Astrocyte (in vitro differentiated cells and primary cell): ENCODE data around the gene PTPN5. TPM values are rescaled to one million over a fixed set of nuclear protein-coding genes. Genes with fewer than 3 reads are reported as not detected.

Experiments
- DNase-seq: peaks from one replicate; pipeline ENCODE4 v3.0.0-alpha.2; 2010; ENCODE audit warnings: low read depth
- FAIRE-seq: peaks from 2 replicates; lab custom pipeline; 2011; peaks lifted over from hg19 to GRCh38; lab: Jason Lieb, UNC
- H2AFZ ChIP-seq: 2 replicates; pipeline ENCODE4 v1.6.0; 2012; ENCODE audit warnings: low read depth, low read length, inconsistent platforms
- H3K27ac ChIP-seq: 2 replicates; pipeline ENCODE4 v1.5.1; 2011; ENCODE audit warnings: low read depth, low read length, inconsistent platforms
- H3K27me3 ChIP-seq: 2 replicates; pipeline ENCODE4 v1.6.0; 2011; ENCODE audit warnings: low read length, inconsistent platforms; ENCODE audit not compliant: insufficient read depth
- H3K36me3 ChIP-seq: 2 replicates; pipeline ENCODE4 v1.5.1; 2011; ENCODE audit warnings: low read length, inconsistent platforms; ENCODE audit not compliant: insufficient read depth
- H3K4me1 ChIP-seq: 2 replicates; pipeline ENCODE4 v1.5.1; 2011; ENCODE audit warnings: low read length, inconsistent platforms; ENCODE audit not compliant: insufficient read depth
- H3K4me2 ChIP-seq: 2 replicates; pipeline ENCODE4 v1.6.0; 2012; ENCODE audit warnings: low read length, inconsistent platforms
- H3K4me3 ChIP-seq: 2 replicates; pipeline ENCODE4 v1.5.1; 2011; ENCODE audit warnings: low read depth, mild to moderate bottlenecking, low read length, inconsistent platforms; ENCODE audit not compliant: insufficient read depth
- H3K79me2 ChIP-seq: 2 replicates; pipeline ENCODE4 v1.6.0; 2012; ENCODE audit warnings: mild to moderate bottlenecking, low read length, inconsistent platforms; ENCODE audit not compliant: insufficient read depth
- H3K9ac ChIP-seq: 2 replicates; pipeline ENCODE4 v1.6.0; 2012; ENCODE audit warnings: mild to moderate bottlenecking, low read length, inconsistent platforms
- H3K9me3 ChIP-seq: 2 replicates; pipeline ENCODE4 v1.5.1; 2012; ENCODE audit warnings: low read depth, mild to moderate bottlenecking, low read length, inconsistent platforms; ENCODE audit not compliant: insufficient read depth
- H4K20me1 ChIP-seq: 2 replicates; pipeline ENCODE4 v1.6.0; 2012; ENCODE audit warnings: low read length, inconsistent platforms; ENCODE audit not compliant: insufficient read depth
- H3K27ac Mint-ChIP-seq: one replicate; pipeline ENCODE4 v1.8.0; 2021; ENCODE audit warnings: mild to moderate bottlenecking, mixed read lengths; ENCODE audit not compliant: unreplicated experiment
- H3K27me3 Mint-ChIP-seq: one replicate; pipeline ENCODE4 v1.8.0; 2021; ENCODE audit warnings: low read depth, mixed read lengths; ENCODE audit not compliant: unreplicated experiment
- H3K36me3 Mint-ChIP-seq: one replicate; pipeline ENCODE4 v1.8.0; 2021; ENCODE audit warnings: low read depth, mixed read lengths; ENCODE audit not compliant: unreplicated experiment
- H3K4me1 Mint-ChIP-seq: one replicate; pipeline ENCODE4 v1.8.0; 2021; ENCODE audit warnings: low read depth, mixed read lengths; ENCODE audit not compliant: unreplicated experiment
- H3K4me3 Mint-ChIP-seq: one replicate; pipeline ENCODE4 v1.8.0; 2021; ENCODE audit warnings: mild to moderate bottlenecking, moderate library complexity, mixed read lengths; ENCODE audit not compliant: unreplicated experiment
- H3K9me3 Mint-ChIP-seq: one replicate; pipeline ENCODE4 v1.8.0; 2021; ENCODE audit warnings: mild to moderate bottlenecking, mixed read lengths; ENCODE audit not compliant: unreplicated experiment
- CTCF ChIP-seq: IDR thresholded peaks from 2 replicates; pipeline ENCODE4 v1.5.1; 2011; ENCODE audit warnings: low read depth, mild to moderate bottlenecking, inconsistent platforms, low read length, moderate library complexity; ENCODE audit not compliant: insufficient read depth
- EZH2 ChIP-seq: IDR thresholded peaks from 2 replicates; pipeline ENCODE4 v1.6.1; 2012; ENCODE audit warnings: mild to moderate bottlenecking, low read length, inconsistent platforms; ENCODE audit not compliant: insufficient read depth
- total RNA-seq: library from RNA; stranded (reverse); gene quantifications from 2 replicates; pipeline ENCODE4 v1.2.1, GENCODE V29; 2021

PTPN5 gene
- total RNA-seq, 1 donor from 2014 or later: 0.07 TPM

GRCh38 chr11:18737642-18738041 is 54.0 kb downstream of the PTPN5 start:
- TF ChIP-seq CTCF (no peak), EZH2 (no peak)
- no peak for DNase-seq
- Mint-ChIP-seq H3K9me3 (no peaks in the 10 kb centered on the region), H3K36me3 (no peaks in the 10 kb centered on the region), H3K27me3 (peaks cover 26% of the 10 kb centered on the region), H3K4me3 (no peak overlapping the region), H3K4me1 (no peaks in the 10 kb centered on the region), H3K27ac (no peak overlapping the region)
- no peaks in the 10 kb centered on the region for H3K9me3 ChIP-seq
- no peak overlapping the region for H3K4me2 ChIP-seq
- no peaks in the 10 kb centered on the region for H3K27me3 ChIP-seq
- H3K27ac ChIP-seq: no peak overlapping the region
- H3K4me1 ChIP-seq: no peaks in the 10 kb centered on the region
- FAIRE-seq: no peak
- no peaks in the 10 kb centered on the region for H4K20me1 ChIP-seq
- H3K9ac ChIP-seq: no peak overlapping the region
- no peak overlapping the region for H2AFZ ChIP-seq
- no peaks in the 10 kb centered on the region for H3K36me3 ChIP-seq
- no peaks in the 10 kb centered on the region for H3K79me2 ChIP-seq
- H3K4me3 ChIP-seq: no peak overlapping the region

- H3K4me2 ChIP-seq: no peak overlapping the region
- no peak for TF ChIP-seq EZH2
- no peak for TF ChIP-seq CTCF
- no peak overlapping the region for H3K27ac ChIP-seq
- peaks cover 24% of the 10 kb centered on the region for H3K27me3 Mint-ChIP-seq
- FAIRE-seq (no peak), DNase-seq (no peak)
- no peak overlapping the region for H3K4me3 Mint-ChIP-seq
- H3K9me3 ChIP-seq: no peaks in the 10 kb centered on the region
- H3K27me3 ChIP-seq: no peaks in the 10 kb centered on the region
- no peaks in the 10 kb centered on the region for H3K36me3 Mint-ChIP-seq
- H3K4me3 ChIP-seq: no peak overlapping the region
- no peak overlapping the region for H3K9ac ChIP-seq
- H2AFZ ChIP-seq: no peak overlapping the region
- no peak overlapping the region for H3K27ac Mint-ChIP-seq
- no peaks in the 10 kb centered on the region for H3K79me2 ChIP-seq
- no peaks in the 10 kb centered on the region for H3K36me3 ChIP-seq
- no peaks in the 10 kb centered on the region for H4K20me1 ChIP-seq
- no peaks in the 10 kb centered on the region for H3K9me3 Mint-ChIP-seq
- H3K4me1 Mint-ChIP-seq: no peaks in the 10 kb centered on the region
- no peaks in the 10 kb centered on the region for H3K4me1 ChIP-seq
Observed at GRCh38 chr11:18736590-18737148, 54.9 kb downstream of the PTPN5 start.

GRCh38 chr11:18733202-18733601 is 58.4 kb downstream of the PTPN5 start:
- Histone ChIP-seq H3K4me1 (no peaks in the 10 kb centered on the region), H3K9ac (no peak overlapping the region), H3K27ac (no peak overlapping the region), H3K4me2 (no peak overlapping the region), H2AFZ (no peak overlapping the region), H3K4me3 (no peak overlapping the region), H3K36me3 (no peaks in the 10 kb centered on the region), H3K79me2 (no peaks in the 10 kb centered on the region), H3K9me3 (no peaks in the 10 kb centered on the region), H4K20me1 (no peaks in the 10 kb centered on the region), H3K27me3 (no peaks in the 10 kb centered on the region)
- Mint-ChIP-seq H3K36me3 (no peaks in the 10 kb centered on the region), H3K27me3 (peaks cover 14% of the 10 kb centered on the region), H3K9me3 (no peaks in the 10 kb centered on the region), H3K4me3 (no peak overlapping the region), H3K27ac (no peak overlapping the region), H3K4me1 (no peaks in the 10 kb centered on the region)
- no peak for DNase-seq
- no peak for TF ChIP-seq EZH2
- TF ChIP-seq CTCF: no peak
- no peak for FAIRE-seq
